KMS-11 (cell line): ENCODE data around the gene KAT5.
"Not testable (repeated sequence)": the region's sequence is repeated elsewhere in the genome, so short reads cannot be mapped to it uniquely, and the experiment has no call there.

ENCODE experiments used
- H2AFZ ChIP-seq: fragments of 200-600 bp; sonication (generic); 2 replicates; pipeline ENCODE4 v1.6.1; 2016; ENCODE audit warnings: antibody characterized with exemption, mixed run types, low read depth
- H3K27ac ChIP-seq: fragments of 200-600 bp; sonication (generic); 2 replicates; pipeline ENCODE4 v1.6.1; 2016; ENCODE audit warnings: mild to moderate bottlenecking, mixed run types
- H3K27me3 ChIP-seq: fragments of 200-600 bp; sonication (generic); 2 replicates; pipeline ENCODE4 v1.6.1; 2017; ENCODE audit warnings: mild to moderate bottlenecking, low read depth, mixed run types, moderate library complexity; ENCODE audit not compliant: insufficient read depth
- H3K36me3 ChIP-seq: fragments of 200-600 bp; sonication (generic); 2 replicates; pipeline ENCODE4 v1.6.1; 2017; ENCODE audit warnings: mild to moderate bottlenecking, mixed run types; ENCODE audit not compliant: insufficient read depth
- H3K4me1 ChIP-seq: fragments of 200-600 bp; sonication (generic); 2 replicates; pipeline ENCODE4 v1.6.1; 2016; ENCODE audit warnings: mild to moderate bottlenecking, low read depth, mixed run types; ENCODE audit not compliant: poor library complexity, severe bottlenecking
- H3K4me2 ChIP-seq: fragments of 200-600 bp; sonication (generic); 2 replicates; pipeline ENCODE4 v1.7.0; 2016; ENCODE audit warnings: mild to moderate bottlenecking, mixed run types
- H3K4me3 ChIP-seq: fragments of 200-600 bp; sonication (generic); IDR thresholded peaks from 2 replicates; pipeline ENCODE4 v1.6.1; 2017; ENCODE audit warnings: low read depth, low read length, mixed read lengths; ENCODE audit not compliant: insufficient read depth
- H3K79me2 ChIP-seq: fragments of 200-600 bp; sonication (generic); 2 replicates; pipeline ENCODE4 v1.6.1; 2016; ENCODE audit warnings: low read depth, mixed run types; ENCODE audit not compliant: insufficient read depth
- H3K9ac ChIP-seq: fragments of 200-600 bp; sonication (generic); 2 replicates; pipeline ENCODE4 v1.6.1; 2016; ENCODE audit warnings: mild to moderate bottlenecking, mixed run types
- H4K20me1 ChIP-seq: fragments of 200-600 bp; sonication (generic); 2 replicates; pipeline ENCODE4 v1.6.1; 2016; ENCODE audit warnings: mild to moderate bottlenecking, mixed run types; ENCODE audit not compliant: insufficient read depth
- TF ChIP-seq, protein P1 (sequence below): fragments of 200-600 bp; sonication (generic); conservative IDR thresholded peaks from 2 replicates; pipeline ENCODE4 v1.6.1; 2017; ENCODE audit warnings: low read depth, mild to moderate bottlenecking, antibody characterized with exemption, low read length, moderate library complexity, mixed read lengths

Gene KAT5

GRCh38 chr11:65730461-65730860, 18.4 kb downstream of the KAT5 start:
- no peak overlapping the region for H3K4me3 ChIP-seq
- no peak overlapping the region for H3K27ac ChIP-seq
- no peaks in the 10 kb centered on the region for H3K27me3 ChIP-seq
- H2AFZ ChIP-seq = no peak overlapping the region
- no peaks in the 10 kb centered on the region for H3K36me3 ChIP-seq
- no peak overlapping the region for H3K9ac ChIP-seq
- H4K20me1 ChIP-seq = no peaks in the 10 kb centered on the region
- TF ChIP-seq, protein P1, sequence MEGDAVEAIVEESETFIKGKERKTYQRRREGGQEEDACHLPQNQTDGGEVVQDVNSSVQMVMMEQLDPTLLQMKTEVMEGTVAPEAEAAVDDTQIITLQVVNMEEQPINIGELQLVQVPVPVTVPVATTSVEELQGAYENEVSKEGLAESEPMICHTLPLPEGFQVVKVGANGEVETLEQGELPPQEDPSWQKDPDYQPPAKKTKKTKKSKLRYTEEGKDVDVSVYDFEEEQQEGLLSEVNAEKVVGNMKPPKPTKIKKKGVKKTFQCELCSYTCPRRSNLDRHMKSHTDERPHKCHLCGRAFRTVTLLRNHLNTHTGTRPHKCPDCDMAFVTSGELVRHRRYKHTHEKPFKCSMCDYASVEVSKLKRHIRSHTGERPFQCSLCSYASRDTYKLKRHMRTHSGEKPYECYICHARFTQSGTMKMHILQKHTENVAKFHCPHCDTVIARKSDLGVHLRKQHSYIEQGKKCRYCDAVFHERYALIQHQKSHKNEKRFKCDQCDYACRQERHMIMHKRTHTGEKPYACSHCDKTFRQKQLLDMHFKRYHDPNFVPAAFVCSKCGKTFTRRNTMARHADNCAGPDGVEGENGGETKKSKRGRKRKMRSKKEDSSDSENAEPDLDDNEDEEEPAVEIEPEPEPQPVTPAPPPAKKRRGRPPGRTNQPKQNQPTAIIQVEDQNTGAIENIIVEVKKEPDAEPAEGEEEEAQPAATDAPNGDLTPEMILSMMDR = no peak
- H3K4me1 ChIP-seq = no peaks in the 10 kb centered on the region
- H3K4me2 ChIP-seq = no peak overlapping the region
- H3K79me2 ChIP-seq = no peaks in the 10 kb centered on the region

GRCh38 chr11:65735111-65735510, 23.1 kb downstream of the KAT5 start:
- not testable (repeated sequence) for H3K4me2 ChIP-seq, H3K9ac ChIP-seq, H3K27me3 ChIP-seq, H3K79me2 ChIP-seq, H3K27ac ChIP-seq, H2AFZ ChIP-seq, H3K36me3 ChIP-seq, H3K4me3 ChIP-seq, H3K4me1 ChIP-seq, H4K20me1 ChIP-seq

DNA sequence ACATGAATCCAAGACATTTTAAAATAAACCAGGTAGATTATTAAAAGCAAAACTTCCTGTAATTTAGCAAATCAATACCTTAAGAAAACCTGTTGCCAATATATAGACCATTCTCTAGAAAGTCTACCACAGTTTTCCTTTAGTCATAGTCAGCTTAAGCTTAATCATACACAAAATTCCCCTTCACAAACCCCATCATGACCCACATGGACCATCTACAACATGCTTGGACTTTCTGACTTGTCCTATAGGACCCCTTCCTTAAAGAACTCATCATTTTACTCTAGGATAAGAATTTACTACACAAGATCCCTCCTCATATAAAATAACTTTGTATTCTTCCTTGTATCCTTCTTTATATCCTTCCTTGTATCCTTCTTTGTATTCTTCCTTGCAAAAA, 24.8 kb downstream of the KAT5 start:
- TF ChIP-seq, protein P1 = no peak
- no peak overlapping the region for H3K9ac ChIP-seq
- no peak overlapping the region for H3K4me2 ChIP-seq
- no peak overlapping the region for H2AFZ ChIP-seq
- H3K27ac ChIP-seq = no peak overlapping the region
- H3K36me3 ChIP-seq = no peaks in the 10 kb centered on the region
- no peaks in the 10 kb centered on the region for H4K20me1 ChIP-seq
- no peaks in the 10 kb centered on the region for H3K79me2 ChIP-seq
- H3K4me1 ChIP-seq = no peaks in the 10 kb centered on the region
- no peak overlapping the region for H3K4me3 ChIP-seq
- H3K27me3 ChIP-seq = no peaks in the 10 kb centered on the region

- Histone ChIP-seq H3K27me3 (no peaks in the 10 kb centered on the region), H3K36me3 (no peaks in the 10 kb centered on the region), H3K4me2 (no peak overlapping the region), H3K4me3 (no peak overlapping the region), H3K27ac (no peak overlapping the region), H3K79me2 (no peaks in the 10 kb centered on the region), H2AFZ (no peak overlapping the region), H3K9ac (no peak overlapping the region), H4K20me1 (no peaks in the 10 kb centered on the region), H3K4me1 (no peaks in the 10 kb centered on the region)
- TF ChIP-seq, protein P1 = no peak
Measured at GRCh38 chr11:65739022-65739421, 27.0 kb downstream of the KAT5 start.

GRCh38 chr11:65741185-65741584, 29.1 kb downstream of the KAT5 start:
- H3K4me2 ChIP-seq = no peak overlapping the region
- no peaks in the 10 kb centered on the region for H3K27me3 ChIP-seq
- H3K4me1 ChIP-seq = no peaks in the 10 kb centered on the region
- H3K36me3 ChIP-seq = no peaks in the 10 kb centered on the region
- no peaks in the 10 kb centered on the region for H4K20me1 ChIP-seq
- H3K27ac ChIP-seq = no peak overlapping the region
- TF ChIP-seq, protein P1 = no peak
- H2AFZ ChIP-seq = no peak overlapping the region
- H3K79me2 ChIP-seq = no peaks in the 10 kb centered on the region
- H3K9ac ChIP-seq = no peak overlapping the region
- no peak overlapping the region for H3K4me3 ChIP-seq
